Measurements from ENCODE around the gene SMYD3.

DNA sequence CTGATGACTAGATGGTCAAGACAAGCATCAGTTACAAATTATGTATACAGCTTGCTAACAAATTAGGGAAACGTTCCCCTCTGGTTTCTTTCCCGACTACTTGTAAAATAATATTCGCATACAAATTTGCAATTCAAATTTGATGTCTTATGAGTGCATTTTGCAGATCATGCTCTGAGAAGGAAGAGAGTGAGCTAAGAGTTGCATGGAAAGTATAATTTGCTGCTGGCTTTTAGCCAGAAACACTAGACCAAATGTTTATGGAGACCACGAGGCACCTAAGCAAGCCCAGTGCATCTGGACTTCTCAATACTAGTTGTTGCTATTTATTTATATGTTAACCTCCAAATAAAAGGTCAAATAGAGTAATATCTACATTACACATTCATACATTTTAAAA is 216.0 kb downstream of the SMYD3 start:
- TF ChIP-seq, protein P1, sequence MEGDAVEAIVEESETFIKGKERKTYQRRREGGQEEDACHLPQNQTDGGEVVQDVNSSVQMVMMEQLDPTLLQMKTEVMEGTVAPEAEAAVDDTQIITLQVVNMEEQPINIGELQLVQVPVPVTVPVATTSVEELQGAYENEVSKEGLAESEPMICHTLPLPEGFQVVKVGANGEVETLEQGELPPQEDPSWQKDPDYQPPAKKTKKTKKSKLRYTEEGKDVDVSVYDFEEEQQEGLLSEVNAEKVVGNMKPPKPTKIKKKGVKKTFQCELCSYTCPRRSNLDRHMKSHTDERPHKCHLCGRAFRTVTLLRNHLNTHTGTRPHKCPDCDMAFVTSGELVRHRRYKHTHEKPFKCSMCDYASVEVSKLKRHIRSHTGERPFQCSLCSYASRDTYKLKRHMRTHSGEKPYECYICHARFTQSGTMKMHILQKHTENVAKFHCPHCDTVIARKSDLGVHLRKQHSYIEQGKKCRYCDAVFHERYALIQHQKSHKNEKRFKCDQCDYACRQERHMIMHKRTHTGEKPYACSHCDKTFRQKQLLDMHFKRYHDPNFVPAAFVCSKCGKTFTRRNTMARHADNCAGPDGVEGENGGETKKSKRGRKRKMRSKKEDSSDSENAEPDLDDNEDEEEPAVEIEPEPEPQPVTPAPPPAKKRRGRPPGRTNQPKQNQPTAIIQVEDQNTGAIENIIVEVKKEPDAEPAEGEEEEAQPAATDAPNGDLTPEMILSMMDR (IDR thresholded peaks at IDR 0.05), result no peak
- no peak for TF ChIP-seq POLR2A (IDR thresholded peaks at IDR 0.05)
